ENCODE measurements around the gene OBSCN. TPM values are rescaled to one million over a fixed set of nuclear protein-coding genes. Genes with fewer than 3 reads are reported as not detected.

OBSCN gene
- total and polyA plus RNA-seq, 2 of the 13 experiments (the other 11 are each of a cell fraction or from before 2014, with no cell fraction given): 0.20 TPM

DNA sequence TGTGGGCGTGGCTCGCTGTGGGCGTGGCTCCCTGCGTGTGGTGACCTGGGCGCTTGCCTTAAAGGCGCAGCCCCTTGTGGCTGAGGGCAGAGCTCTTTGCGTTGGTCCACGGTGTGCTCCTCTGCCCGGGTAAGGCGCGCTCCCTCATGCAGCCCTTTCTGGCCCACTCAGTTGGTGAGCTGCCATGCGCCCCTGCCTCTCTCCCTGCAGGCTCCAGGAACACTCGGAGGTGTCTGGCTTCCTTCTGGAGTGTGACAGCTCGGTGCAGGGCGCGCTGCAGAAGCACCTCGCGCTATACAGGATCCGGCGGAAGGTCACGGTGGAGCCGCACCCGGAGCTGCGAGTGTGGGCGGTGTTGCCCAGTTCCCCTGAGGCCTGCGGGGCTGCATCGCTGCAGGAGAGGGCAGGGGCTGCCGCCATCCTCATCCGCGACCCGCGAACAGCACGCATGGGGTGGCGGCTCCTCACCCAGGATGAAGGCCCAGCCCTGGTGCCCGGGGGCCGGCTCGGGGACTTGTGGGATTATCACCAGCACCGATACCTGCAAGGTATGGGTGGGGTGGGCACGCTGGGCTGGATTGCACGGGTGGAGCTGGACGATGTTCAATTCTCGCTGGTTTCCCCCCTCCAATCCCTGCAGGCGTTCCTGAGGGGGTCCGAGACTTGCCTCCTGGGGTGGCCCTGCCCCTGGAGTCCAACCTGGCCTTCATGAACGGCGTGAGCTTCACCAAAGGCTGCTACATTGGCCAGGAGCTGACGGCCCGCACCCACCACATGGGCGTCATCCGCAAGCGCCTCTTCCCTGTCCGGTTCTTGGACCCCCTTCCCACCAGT lies 33.1 kb upstream of the OBSCN start (continued):
- TF ChIP-seq, protein P1, sequence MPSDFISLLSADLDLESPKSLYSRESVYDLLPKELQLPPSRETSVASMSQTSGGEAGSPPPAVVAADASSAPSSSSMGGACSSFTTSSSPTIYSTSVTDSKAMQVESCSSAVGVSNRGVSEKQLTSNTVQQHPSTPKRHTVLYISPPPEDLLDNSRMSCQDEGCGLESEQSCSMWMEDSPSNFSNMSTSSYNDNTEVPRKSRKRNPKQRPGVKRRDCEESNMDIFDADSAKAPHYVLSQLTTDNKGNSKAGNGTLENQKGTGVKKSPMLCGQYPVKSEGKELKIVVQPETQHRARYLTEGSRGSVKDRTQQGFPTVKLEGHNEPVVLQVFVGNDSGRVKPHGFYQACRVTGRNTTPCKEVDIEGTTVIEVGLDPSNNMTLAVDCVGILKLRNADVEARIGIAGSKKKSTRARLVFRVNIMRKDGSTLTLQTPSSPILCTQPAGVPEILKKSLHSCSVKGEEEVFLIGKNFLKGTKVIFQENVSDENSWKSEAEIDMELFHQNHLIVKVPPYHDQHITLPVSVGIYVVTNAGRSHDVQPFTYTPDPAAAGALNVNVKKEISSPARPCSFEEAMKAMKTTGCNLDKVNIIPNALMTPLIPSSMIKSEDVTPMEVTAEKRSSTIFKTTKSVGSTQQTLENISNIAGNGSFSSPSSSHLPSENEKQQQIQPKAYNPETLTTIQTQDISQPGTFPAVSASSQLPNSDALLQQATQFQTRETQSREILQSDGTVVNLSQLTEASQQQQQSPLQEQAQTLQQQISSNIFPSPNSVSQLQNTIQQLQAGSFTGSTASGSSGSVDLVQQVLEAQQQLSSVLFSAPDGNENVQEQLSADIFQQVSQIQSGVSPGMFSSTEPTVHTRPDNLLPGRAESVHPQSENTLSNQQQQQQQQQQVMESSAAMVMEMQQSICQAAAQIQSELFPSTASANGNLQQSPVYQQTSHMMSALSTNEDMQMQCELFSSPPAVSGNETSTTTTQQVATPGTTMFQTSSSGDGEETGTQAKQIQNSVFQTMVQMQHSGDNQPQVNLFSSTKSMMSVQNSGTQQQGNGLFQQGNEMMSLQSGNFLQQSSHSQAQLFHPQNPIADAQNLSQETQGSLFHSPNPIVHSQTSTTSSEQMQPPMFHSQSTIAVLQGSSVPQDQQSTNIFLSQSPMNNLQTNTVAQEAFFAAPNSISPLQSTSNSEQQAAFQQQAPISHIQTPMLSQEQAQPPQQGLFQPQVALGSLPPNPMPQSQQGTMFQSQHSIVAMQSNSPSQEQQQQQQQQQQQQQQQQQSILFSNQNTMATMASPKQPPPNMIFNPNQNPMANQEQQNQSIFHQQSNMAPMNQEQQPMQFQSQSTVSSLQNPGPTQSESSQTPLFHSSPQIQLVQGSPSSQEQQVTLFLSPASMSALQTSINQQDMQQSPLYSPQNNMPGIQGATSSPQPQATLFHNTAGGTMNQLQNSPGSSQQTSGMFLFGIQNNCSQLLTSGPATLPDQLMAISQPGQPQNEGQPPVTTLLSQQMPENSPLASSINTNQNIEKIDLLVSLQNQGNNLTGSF (CRISPR knock-in tag; IDR thresholded peaks at IDR 0.05): no peak
- no peak for TF ChIP-seq ZNF768 (CRISPR knock-in tag; IDR thresholded peaks at IDR 0.05)
- TF ChIP-seq GLI4 (CRISPR knock-in tag; IDR thresholded peaks at IDR 0.05; ENCODE audit: borderline replicate concordance): no peak
- no peak for TF ChIP-seq GMEB1 (CRISPR knock-in tag; IDR thresholded peaks at IDR 0.05; ENCODE audit: borderline replicate concordance)
- 0 out of 2 replicates have a peak, but pooled peaks have one; percentile 0 for TF ChIP-seq HOXA3 (CRISPR knock-in tag; IDR thresholded peaks at IDR 0.05)
- TF ChIP-seq, protein P2, sequence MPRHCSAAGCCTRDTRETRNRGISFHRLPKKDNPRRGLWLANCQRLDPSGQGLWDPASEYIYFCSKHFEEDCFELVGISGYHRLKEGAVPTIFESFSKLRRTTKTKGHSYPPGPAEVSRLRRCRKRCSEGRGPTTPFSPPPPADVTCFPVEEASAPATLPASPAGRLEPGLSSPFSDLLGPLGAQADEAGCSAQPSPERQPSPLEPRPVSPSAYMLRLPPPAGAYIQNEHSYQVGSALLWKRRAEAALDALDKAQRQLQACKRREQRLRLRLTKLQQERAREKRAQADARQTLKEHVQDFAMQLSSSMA (CRISPR knock-in tag; IDR thresholded peaks at IDR 0.05): no peak
- TF ChIP-seq ZNF703 (CRISPR knock-in tag; IDR thresholded peaks at IDR 0.05; ENCODE audit: borderline replicate concordance): no peak
- TF ChIP-seq ZSCAN29 (CRISPR knock-in tag; conservative IDR thresholded peaks at IDR 0.05): no peak
- TF ChIP-seq, protein P3, sequence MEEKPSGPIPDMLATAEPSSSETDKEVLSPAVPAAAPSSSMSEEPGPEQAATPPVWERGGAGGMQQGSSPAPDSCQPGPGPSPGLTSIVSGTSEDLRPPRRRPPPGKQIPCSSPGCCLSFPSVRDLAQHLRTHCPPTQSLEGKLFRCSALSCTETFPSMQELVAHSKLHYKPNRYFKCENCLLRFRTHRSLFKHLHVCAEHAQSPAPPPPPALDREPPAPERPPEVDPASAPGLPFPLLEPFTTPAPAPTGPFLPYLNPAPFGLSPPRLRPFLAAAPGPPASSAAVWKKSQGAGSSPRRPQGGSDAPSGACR (CRISPR knock-in tag; IDR thresholded peaks at IDR 0.05): no peak
- no peak for TF ChIP-seq SP1 (IDR thresholded peaks at IDR 0.05)
- TF ChIP-seq SP1 (CRISPR knock-in tag; IDR thresholded peaks at IDR 0.05): peak; percentile 85
- TF ChIP-seq MIER2 (CRISPR knock-in tag; IDR thresholded peaks at IDR 0.05): no peak
- TF ChIP-seq ZNF143 (CRISPR knock-in tag; IDR thresholded peaks at IDR 0.05): no peak
- no peak for TF ChIP-seq NKX3-1 (CRISPR knock-in tag; IDR thresholded peaks at IDR 0.05)
- TF ChIP-seq ZNF816 (CRISPR knock-in tag; IDR thresholded peaks at IDR 0.05; ENCODE audit: borderline replicate concordance): no peak
- TF ChIP-seq ZNF577 (CRISPR knock-in tag; IDR thresholded peaks at IDR 0.05; ENCODE audit: borderline replicate concordance, low read depth): no peak
- TF ChIP-seq, protein P4, sequence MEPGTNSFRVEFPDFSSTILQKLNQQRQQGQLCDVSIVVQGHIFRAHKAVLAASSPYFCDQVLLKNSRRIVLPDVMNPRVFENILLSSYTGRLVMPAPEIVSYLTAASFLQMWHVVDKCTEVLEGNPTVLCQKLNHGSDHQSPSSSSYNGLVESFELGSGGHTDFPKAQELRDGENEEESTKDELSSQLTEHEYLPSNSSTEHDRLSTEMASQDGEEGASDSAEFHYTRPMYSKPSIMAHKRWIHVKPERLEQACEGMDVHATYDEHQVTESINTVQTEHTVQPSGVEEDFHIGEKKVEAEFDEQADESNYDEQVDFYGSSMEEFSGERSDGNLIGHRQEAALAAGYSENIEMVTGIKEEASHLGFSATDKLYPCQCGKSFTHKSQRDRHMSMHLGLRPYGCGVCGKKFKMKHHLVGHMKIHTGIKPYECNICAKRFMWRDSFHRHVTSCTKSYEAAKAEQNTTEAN (CRISPR knock-in tag; conservative IDR thresholded peaks at IDR 0.05): no peak
- TF ChIP-seq, protein P5, sequence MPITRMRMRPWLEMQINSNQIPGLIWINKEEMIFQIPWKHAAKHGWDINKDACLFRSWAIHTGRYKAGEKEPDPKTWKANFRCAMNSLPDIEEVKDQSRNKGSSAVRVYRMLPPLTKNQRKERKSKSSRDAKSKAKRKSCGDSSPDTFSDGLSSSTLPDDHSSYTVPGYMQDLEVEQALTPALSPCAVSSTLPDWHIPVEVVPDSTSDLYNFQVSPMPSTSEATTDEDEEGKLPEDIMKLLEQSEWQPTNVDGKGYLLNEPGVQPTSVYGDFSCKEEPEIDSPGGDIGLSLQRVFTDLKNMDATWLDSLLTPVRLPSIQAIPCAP (CRISPR knock-in tag; IDR thresholded peaks at IDR 0.05; ENCODE audit: low read depth): no peak
- TF ChIP-seq MATR3 (CRISPR knock-in tag; IDR thresholded peaks at IDR 0.05): no peak
